BE2C (cell line): ENCODE data around the gene MAFG.
A peak's percentile ranks its signal among the peaks of the same experiment; 100 is the strongest.

ENCODE experiments used
- DNase-seq: peaks from one replicate; pipeline ENCODE4 v3.0.0-alpha.2; 2020
- H3K27me3 ChIP-seq: fragments of 250-450 bp; sonication (Bioruptor Pico); 2 replicates; pipeline ENCODE4 v1.5.1; 2020; ENCODE audit warnings: mild to moderate bottlenecking
- H3K36me3 ChIP-seq: fragments of 250-450 bp; sonication (Bioruptor Pico); 2 replicates; pipeline ENCODE4 v1.5.1; 2020; ENCODE audit warnings: mild to moderate bottlenecking
- H3K4me1 ChIP-seq: fragments of 250-450 bp; sonication (Bioruptor Pico); 2 replicates; pipeline ENCODE4 v1.5.1; 2020
- H3K4me3 ChIP-seq: 2 replicates; pipeline ENCODE4 v1.5.1; 2011; ENCODE audit warnings: low read depth, low read length
- H3K9me3 ChIP-seq: fragments of 250-450 bp; sonication (Bioruptor Pico); 2 replicates; pipeline ENCODE4 v1.5.1; 2020
- TF ChIP-seq, protein P1 (sequence below): IDR thresholded peaks from 2 replicates; pipeline ENCODE4 v1.5.1; 2012; ENCODE audit warnings: mild to moderate bottlenecking, low read depth, low read length

Gene MAFG

DNA sequence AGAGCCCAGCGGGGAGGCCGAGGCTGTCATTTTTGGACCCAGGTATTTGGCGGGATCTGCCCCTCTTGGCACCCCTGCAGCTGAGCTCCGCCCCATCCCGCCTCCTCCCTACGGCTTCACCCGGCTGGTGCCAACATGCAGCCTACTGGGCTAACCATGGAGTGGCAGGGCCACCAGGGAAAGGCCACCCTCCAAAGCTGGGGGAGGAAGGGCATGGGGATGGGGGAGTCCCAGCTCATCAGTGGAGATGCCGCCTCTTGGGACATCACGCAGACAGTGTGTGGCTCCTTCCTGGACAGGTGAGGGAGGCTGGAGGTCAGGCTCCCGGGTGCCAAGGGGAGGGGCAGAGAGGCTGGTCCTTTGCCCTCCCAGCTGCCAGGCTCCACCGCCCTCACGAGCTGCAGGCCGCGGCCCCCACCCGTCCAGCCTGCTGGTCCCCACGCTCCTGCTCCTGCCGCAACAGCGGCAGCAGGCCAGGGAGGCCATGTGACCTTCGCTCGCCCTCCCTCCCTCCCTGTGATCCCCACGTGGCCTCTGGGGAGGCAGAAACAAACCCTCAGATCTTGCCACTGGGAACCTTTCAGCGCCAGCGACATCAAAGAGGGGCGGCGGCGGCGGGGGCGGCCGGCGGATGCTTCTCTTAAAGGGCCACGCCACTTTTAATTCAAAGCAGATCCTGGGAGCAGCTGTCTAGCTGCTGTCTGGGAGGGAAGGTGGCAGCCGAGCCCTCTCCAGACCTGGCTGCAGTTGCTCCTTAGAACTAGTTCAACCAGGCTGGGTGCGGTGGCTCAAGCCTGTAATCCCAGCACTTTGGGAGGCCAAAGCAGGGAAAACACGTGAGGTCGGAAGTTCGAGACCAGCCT lies 40.2 kb upstream of the MAFG start:
- H3K36me3 ChIP-seq: no peaks in the 10 kb centered on the region
- peaks cover 19% of the 10 kb centered on the region for H3K4me1 ChIP-seq
- no peaks in the 10 kb centered on the region for H3K27me3 ChIP-seq
- TF ChIP-seq, protein P1, sequence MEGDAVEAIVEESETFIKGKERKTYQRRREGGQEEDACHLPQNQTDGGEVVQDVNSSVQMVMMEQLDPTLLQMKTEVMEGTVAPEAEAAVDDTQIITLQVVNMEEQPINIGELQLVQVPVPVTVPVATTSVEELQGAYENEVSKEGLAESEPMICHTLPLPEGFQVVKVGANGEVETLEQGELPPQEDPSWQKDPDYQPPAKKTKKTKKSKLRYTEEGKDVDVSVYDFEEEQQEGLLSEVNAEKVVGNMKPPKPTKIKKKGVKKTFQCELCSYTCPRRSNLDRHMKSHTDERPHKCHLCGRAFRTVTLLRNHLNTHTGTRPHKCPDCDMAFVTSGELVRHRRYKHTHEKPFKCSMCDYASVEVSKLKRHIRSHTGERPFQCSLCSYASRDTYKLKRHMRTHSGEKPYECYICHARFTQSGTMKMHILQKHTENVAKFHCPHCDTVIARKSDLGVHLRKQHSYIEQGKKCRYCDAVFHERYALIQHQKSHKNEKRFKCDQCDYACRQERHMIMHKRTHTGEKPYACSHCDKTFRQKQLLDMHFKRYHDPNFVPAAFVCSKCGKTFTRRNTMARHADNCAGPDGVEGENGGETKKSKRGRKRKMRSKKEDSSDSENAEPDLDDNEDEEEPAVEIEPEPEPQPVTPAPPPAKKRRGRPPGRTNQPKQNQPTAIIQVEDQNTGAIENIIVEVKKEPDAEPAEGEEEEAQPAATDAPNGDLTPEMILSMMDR: no peak
- H3K4me3 ChIP-seq: peak overlapping the region; percentile 20; the same call in 1 of the 2 replicates
- DNase-seq: peak; percentile 92
- H3K9me3 ChIP-seq: no peaks in the 10 kb centered on the region

- Histone ChIP-seq H3K4me1 (peaks cover 19% of the 10 kb centered on the region), H3K27me3 (no peaks in the 10 kb centered on the region), H3K36me3 (no peaks in the 10 kb centered on the region), H3K4me3 (no peak overlapping the region), H3K9me3 (no peaks in the 10 kb centered on the region)
- DNase-seq: no peak
- TF ChIP-seq, protein P1: no peak
These were observed 39.7 kb upstream of the MAFG start for GRCh38 chr17:81967244-81967532.

DNA sequence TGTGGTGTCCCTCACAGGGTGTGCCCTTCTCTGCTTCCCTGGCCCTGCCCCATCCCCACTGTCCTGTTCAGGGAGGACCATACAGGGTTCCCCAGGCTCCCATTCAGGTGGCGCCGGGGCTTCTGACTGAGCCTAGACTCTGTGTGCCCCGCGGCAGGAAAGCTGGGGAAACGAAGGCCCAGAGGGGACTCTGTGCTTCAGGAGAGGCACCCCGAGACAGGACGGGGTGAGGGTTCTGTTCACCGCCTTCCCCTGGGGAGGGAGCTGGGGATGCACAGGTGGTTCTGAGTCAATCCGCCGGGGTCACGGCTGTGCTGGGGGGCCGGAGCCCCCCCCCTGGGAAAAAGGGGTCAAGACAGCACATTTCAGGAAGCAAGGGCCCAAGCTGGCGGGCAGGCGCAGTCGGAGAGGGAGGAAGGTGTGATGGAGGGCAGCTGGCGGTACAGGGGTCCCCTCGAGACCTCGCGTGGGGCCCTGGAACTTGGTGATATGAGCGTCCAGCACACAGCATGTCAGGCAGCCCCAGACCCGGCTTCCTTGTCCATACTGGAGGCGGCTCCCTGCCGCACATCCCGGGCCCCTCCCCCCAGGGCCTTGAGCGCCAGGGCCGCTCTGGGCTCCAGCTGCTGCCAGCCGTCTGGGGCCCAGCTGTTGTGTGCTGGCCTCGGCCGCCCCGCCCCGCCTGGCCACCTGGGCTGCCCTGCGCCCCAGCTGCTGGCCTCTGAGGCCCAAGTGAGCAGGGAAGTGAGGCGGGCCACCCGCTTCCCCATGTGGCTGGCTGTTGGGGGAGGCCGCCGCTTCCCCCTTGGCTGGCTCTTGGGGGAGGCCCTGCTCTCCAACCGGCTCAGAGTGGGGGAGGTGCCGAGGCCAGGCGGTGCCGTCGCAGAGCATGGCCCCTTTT lies 39.1 kb upstream of the MAFG start:
- H3K4me3 ChIP-seq: no peak overlapping the region
- no peaks in the 10 kb centered on the region for H3K27me3 ChIP-seq
- H3K9me3 ChIP-seq: no peaks in the 10 kb centered on the region
- no peaks in the 10 kb centered on the region for H3K36me3 ChIP-seq
- DNase-seq: peak; percentile 88
- TF ChIP-seq, protein P1: no peak
- peaks cover 19% of the 10 kb centered on the region for H3K4me1 ChIP-seq

DNA sequence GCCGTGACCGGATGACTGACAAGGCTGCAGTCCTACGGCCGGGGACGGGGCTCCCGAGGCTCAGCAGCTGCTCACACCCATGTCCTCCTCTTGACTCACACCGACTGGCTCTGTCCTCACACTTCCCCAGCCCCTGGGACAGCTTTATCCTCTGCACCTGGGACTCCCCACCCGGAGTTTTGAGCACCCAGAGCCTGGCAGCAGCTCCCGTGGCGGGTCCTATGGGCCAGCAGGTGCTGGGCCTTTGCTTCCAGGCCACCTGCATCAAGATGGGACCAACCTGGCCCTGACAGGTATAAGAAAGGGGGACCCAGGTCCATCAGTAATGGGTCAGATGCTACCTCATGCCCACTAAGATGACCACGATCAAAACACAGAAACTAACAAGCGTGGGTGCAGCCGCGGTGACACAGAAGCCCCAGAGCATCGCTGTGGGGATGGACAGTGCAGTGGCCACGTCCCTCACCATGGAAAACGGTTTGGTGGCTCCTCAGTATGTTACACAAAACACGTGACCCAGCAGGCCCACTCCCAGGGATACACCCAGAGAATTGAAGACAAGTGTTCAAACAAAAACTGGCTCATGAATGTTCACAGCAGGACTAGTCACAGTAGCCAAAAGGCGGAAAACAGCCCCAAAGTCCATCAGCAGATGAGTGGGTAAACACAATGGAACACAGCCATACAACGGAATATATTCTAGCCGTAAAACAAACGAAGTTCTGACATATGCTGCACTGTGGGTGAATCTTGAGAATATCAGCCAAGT lies 36.7 kb upstream of the MAFG start:
- Histone ChIP-seq H3K36me3 (no peaks in the 10 kb centered on the region), H3K4me3 (no peak overlapping the region), H3K4me1 (peaks cover 19% of the 10 kb centered on the region), H3K27me3 (peaks cover 20% of the 10 kb centered on the region), H3K9me3 (no peaks in the 10 kb centered on the region)
- TF ChIP-seq, protein P1: no peak
- no peak for DNase-seq

DNA sequence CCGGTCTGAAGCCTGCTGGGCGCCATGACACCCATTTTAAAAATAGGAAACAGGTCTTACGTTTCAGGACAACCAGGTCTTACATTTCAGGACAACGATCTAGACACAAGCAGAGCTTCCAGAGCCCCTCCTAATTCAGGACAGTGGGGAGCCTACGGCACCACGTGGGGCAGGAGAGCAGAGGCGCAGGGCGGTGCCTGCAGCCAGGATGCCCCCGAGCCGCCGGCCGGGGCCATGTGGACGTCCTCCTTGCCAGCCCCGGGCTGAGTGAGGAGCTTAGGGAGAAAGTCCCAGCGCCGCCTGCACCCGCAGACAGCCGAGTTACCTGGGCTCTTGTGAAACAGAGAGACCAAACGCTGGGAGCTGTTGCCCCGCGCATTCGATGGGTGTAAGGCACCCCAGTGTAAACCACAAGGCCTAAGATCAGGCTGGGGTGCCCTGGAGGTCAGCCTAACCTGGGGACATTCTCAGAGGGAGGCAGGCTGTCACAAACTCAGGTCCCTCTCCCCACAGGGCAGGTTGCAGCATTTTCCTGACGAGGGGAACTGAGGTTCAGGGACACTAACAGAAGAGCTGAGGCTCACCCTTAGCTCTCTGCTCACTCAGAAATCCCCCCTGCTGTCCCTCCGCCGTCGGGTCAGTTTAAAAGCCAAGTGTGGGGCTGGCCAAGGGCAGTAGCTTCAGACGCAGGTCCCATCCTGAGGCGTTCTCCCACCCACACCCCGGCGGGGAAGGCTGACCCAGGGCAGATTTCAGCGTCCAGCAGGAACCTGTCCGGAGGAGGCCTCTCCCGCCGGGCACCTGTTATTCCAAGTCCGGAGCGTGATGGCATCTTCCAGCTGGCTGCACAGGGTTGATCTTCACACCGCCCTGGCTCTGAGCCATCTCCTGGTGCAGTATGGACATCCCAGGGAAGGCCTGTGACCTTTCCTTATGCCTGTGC lies 35.2 kb upstream of the MAFG start:
- H3K4me3 ChIP-seq: no peak overlapping the region
- no peaks in the 10 kb centered on the region for H3K36me3 ChIP-seq
- H3K4me1 ChIP-seq: peaks cover 16% of the 10 kb centered on the region
- peaks cover 22% of the 10 kb centered on the region for H3K27me3 ChIP-seq
- DNase-seq: no peak
- H3K9me3 ChIP-seq: no peaks in the 10 kb centered on the region
- TF ChIP-seq, protein P1: no peak
